ENCODE results near the gene RYR2. TPM values are rescaled to one million over a fixed set of nuclear protein-coding genes. Genes with fewer than 3 reads are reported as not detected.

Gene RYR2
- total RNA-seq, 1 donor from 2014 or later = 7.8 TPM

GRCh38 chr1:237013608-237014007 is 28.4 kb upstream of the RYR2 start:
- no peak for TF ChIP-seq CTCF (IDR thresholded peaks at IDR 0.05)
- DNase-seq = no peak
- Histone ChIP-seq H3K9me3 (no peaks in the 10 kb centered on the region), H3K4me1 (no peaks in the 10 kb centered on the region), H3K27ac (peak overlapping the region; percentile 62), H3K4me3 (no peak overlapping the region), H3K36me3 (no peaks in the 10 kb centered on the region), H3K27me3 (no peaks in the 10 kb centered on the region)
- intact Hi-C loops (cut with DNase I) = no loop called here
- no peak for ATAC-seq

- intact Hi-C loops (cut with DNase I) = no loop called here
- Histone ChIP-seq H3K4me1 (no peaks in the 10 kb centered on the region), H3K27me3 (no peaks in the 10 kb centered on the region), H3K27ac (no peak overlapping the region), H3K36me3 (no peaks in the 10 kb centered on the region), H3K4me3 (no peak overlapping the region), H3K9me3 (no peaks in the 10 kb centered on the region)
- no peak for ATAC-seq
- no peak for DNase-seq
- no peak for TF ChIP-seq CTCF (IDR thresholded peaks at IDR 0.05)
Observed at GRCh38 chr1:237016626-237017025, 25.4 kb upstream of the RYR2 start.

- ATAC-seq (no peak), DNase-seq (no peak)
- Histone ChIP-seq H3K4me1 (no peaks in the 10 kb centered on the region), H3K27me3 (no peaks in the 10 kb centered on the region), H3K4me3 (no peak overlapping the region), H3K27ac (no peak overlapping the region), H3K36me3 (no peaks in the 10 kb centered on the region), H3K9me3 (no peaks in the 10 kb centered on the region)
- TF ChIP-seq CTCF (IDR thresholded peaks at IDR 0.05) = no peak
- intact Hi-C loops (cut with DNase I) = no loop called here
Observed at GRCh38 chr1:237018896-237019295, 23.1 kb upstream of the RYR2 start.

GRCh38 chr1:237025358-237026074 is 16.5 kb upstream of the RYR2 start:
- intact Hi-C loops (cut with DNase I) = no loop called here
- no peak overlapping the region for H3K27ac ChIP-seq
- ATAC-seq (no peak), DNase-seq (no peak)
- TF ChIP-seq CTCF (IDR thresholded peaks at IDR 0.05) = no peak
- H3K27me3 ChIP-seq = no peaks in the 10 kb centered on the region
- H3K4me1 ChIP-seq = no peaks in the 10 kb centered on the region
- no peak overlapping the region for H3K4me3 ChIP-seq
- H3K36me3 ChIP-seq = no peaks in the 10 kb centered on the region
- no peaks in the 10 kb centered on the region for H3K9me3 ChIP-seq

- no peaks in the 10 kb centered on the region for H3K9me3 ChIP-seq
- H3K36me3 ChIP-seq = no peaks in the 10 kb centered on the region
- TF ChIP-seq CTCF (IDR thresholded peaks at IDR 0.05) = no peak
- no peak for ATAC-seq
- no peaks in the 10 kb centered on the region for H3K27me3 ChIP-seq
- no peak overlapping the region for H3K27ac ChIP-seq
- DNase-seq = no peak
- H3K4me3 ChIP-seq = no peak overlapping the region
- intact Hi-C loops (cut with DNase I) = no loop called here
- H3K4me1 ChIP-seq = peaks cover 11% of the 10 kb centered on the region
Observed at GRCh38 chr1:237029240-237029639, 12.7 kb upstream of the RYR2 start.
